HG02798 (cell line): ENCODE measurements around the gene APOC4.
"Not testable (repeated sequence)": the region's sequence is repeated elsewhere in the genome, so short reads cannot be mapped to it uniquely, and the experiment has no call there.

Experiments used
- ATAC-seq: cut with Tn5 transposase; IDR thresholded peaks from one replicate; pipeline ENCODE4 v1.9.1; 2021; ENCODE audit warnings: mild to moderate bottlenecking; ENCODE audit not compliant: unreplicated experiment, poor library complexity

Gene APOC4

DNA sequence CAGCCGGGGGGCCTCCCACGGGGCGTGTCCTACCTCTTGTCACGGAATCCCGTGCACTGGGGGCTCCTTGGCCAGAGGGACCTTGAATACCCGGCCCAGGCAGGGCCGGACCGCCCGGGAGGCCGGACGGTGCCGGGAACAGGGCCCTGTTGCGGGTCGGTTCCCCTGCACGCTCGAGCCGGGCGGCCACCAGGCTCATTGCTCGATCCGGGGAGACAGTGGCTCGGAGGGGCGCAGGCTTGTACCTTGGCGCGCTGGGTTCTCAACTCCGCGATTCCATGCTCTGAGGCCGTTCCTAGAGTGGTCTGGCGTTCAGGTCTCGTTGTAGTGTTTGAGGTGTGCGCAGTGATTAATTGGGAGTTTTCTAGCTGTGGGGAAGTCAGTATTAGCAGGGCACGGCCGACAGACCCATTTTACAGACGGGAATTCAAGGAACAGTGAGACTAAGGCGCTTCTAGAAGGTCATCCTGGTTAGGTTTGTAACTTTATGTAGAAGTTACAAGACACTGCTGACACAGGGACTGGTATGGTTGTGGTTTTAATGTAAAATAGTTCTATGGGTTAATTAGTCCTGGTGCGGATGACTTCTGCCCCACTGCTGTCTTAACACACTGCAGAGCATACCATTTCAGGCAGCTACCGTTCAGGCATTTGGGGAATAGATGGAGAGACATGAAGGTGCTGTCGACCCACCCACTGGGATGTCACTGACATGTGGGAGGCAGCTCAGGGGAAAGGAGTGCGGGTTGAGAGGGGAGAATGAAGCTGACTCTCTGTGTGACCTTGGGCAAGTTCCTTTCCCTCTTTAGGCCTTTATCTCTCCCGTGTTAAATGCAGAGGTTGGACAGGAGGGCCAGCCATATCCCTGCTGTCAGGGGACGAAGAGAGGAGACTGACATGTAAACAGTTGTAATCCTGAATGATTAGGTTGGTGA lies 13.7 kb downstream of the APOC4 start:
- no peak for ATAC-seq

DNA sequence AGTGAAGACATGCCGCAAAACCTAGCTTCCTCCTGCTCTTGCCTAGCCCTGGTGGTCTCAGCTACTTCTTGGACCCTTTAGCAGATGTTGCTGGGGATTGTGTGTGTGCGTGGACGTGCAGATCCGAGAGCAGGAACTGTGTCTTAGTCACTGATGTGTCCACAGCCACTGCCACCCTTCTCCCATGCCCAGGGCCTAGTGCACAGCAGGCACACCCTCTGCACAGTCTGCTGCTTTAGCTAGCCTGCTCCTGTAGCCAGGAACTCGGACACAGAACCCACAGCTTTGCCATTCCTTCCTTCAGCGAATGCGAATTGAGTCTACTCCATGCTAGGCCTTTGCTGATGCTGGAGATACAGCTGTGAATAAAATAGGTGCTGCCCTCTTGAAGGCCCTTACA lies 15.5 kb downstream of the APOC4 start:
- no peak for ATAC-seq

DNA sequence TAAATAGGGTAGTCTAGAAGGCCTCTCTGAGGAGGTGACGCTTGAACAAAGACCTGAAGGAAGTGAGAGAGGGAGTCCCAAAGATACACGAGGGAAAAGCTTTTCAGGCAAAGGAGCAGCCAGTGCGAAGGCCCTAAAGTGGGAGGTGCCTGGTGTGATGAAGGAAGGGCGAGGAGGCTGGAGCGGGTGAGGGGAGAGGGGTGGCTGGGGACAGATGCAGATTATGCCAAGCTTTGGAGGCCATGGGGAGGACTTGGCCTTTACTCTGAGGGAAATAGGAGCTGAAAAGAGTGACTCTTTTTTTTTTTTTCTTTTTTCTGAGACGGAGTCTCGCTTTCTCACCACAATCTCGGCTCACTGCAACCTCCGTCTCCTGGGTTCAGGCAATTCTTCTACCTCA lies 16.1 kb downstream of the APOC4 start:
- no peak for ATAC-seq

GRCh38 chr19:44959691-44960090 lies 17.7 kb downstream of the APOC4 start:
- ATAC-seq: no peak

DNA sequence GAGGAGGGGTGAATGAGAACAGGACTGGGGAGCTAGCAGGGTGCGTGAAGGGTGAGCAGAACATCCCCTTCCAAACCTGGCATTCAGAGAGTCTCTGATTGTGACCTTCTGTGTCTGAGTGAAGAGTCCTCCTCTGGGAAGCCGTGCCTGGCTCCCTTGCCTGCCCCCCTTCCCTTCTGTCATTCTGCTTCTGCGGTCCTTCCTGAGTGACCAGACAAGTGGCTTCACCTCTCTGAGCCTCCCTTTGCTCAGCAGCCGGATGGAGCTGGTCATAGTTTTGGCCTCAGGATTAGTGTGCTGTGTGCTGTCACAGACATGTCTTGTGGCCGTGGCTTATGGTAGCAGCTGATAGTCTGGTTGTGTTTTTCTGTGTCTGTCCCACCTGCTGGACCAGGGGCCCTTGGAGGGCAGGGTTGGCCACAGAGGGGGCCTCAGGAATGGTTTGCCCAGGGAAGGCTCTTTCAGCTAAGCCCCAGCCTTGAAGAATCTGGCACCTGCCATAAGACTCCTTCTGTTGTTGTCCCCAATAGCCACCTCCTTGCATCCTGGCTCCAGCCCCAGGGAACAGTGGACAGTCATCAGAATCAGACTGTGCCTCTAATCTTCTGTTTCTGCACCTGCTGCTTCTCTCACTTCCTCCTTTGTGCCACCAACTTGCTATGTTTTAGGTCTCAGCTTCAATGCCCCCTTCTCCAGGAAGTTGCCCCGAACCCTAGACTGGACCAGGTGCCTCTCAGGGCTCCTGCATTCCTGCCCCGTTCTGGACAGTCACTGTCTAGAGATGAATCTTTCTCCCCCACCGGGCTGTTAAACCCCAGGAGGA lies 19.1 kb downstream of the APOC4 start:
- no peak for ATAC-seq

DNA sequence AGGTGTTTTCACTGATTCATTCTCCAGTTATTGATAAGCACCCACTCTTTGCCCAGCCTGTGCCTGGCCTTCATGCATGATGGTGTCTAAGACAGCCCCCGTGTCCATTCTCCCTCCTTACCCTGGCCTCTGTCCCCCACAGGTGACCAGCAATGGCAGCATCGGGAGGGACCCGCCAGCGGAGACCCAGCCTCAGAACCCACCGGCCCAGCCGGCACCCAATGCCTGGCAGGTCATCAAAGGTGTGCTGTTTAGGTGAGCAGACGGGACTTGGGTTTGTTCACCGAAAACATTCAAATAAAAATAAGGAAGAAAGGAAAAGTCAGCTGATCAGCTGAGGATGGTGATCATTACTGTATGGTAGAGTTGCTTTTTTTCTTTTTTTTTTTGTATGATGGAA lies 19.8 kb downstream of the APOC4 start:
- ATAC-seq: no peak

DNA sequence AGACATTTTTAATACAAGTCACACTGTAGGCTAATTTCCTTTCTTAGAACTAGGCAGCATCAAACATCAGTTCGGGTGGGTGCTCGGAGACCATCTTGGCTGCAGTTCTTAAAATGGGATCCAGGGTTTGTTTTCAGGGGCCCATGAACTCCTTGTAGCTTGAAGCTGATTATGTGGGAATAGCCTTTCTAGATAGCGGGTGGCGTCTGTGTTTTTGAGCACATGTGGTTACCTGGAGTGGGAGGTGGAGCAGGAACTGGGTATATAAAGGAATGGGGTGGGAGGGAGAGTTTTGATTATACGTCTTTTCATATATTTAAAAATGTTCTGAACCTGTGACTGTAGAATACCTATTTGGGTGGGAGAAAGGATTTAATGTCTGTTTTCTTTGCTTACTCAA lies 26.1 kb downstream of the APOC4 start:
- ATAC-seq: no peak

- no peak for ATAC-seq
Observed at GRCh38 chr19:44968670-44969069, 26.6 kb downstream of the APOC4 start.

- no peak for ATAC-seq
Observed at GRCh38 chr19:44969437-44969836, 27.4 kb downstream of the APOC4 start.

DNA sequence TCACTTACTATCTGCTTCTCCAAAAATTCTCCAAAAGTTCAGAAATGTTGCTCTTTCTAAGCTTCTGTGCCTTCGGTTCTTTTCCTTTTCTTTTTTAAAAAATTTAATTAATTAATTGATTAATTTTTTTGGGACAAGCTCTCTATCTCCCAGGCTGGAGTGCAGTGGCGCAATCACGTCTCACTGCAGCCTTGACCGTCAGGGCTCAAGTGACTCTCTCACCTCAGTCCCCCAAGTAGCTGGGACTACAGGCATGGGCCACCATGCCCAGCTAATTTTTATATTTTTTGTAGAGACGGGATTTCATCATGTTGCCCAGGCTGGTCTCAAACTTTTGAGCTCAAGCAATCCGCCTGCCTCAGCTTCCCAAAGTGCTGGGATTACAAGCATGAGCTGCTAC lies 29.4 kb downstream of the APOC4 start:
- ATAC-seq: not testable (repeated sequence)

DNA sequence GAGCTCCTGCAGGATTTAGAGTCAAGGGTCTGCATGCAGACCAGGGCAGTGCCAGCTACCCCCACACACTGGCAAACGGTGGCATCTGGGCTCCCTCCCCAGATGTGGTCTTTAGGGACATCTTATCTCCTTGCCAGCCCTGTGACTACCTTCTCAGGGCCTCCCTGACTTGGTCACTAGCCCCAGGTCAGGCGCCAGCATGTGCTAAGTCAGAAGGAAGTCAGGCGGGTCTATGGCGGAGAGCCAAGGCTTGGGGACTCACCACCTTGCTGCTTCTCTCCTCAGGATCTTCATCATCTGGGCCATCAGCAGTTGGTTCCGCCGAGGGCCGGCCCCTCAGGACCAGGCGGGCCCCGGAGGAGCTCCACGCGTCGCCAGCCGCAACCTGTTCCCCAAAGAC lies 30.8 kb downstream of the APOC4 start:
- ATAC-seq: no peak

DNA sequence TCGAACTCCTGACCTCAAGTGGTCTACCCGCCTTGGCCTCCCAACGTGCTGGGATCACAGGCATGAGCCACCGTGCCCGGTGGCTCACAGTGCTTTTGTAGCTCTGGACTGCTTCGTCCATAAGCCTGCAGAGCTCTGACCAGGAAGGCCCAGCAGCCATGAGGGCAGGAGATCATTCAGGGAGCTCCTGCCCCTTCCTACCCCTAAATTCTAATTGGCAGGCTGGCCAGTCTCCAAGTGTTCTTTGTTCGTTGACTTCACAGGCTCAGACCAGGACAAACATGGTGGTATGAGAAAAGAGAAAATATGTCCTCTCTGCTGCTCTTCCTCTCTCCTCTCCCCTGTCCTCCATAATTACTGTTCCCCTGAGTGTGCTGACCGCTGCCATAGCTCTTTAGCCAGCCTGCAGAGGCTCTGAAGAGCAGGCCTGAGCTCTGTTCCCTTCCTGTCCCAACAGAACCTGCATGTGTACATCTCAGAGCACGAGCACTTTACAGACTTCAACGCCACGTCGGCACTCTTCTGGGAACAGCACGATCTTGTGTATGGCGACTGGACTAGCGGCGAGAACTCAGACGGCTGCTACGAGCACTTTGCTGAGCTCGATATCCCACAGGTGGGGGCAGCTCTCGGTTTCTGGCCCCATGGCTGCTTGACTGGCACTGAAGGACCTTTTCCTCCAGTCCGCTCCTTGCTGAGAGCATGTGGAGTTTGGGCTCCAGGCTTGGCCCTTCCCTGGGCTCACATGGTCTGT lies 32.1 kb downstream of the APOC4 start:
- ATAC-seq: no peak

GRCh38 chr19:44974857-44975256 lies 32.8 kb downstream of the APOC4 start:
- ATAC-seq: no peak

- ATAC-seq: no peak
Observed at GRCh38 chr19:44975444-44975843, 33.4 kb downstream of the APOC4 start.

GRCh38 chr19:44984005-44984404 lies 42.0 kb downstream of the APOC4 start:
- no peak for ATAC-seq

DNA sequence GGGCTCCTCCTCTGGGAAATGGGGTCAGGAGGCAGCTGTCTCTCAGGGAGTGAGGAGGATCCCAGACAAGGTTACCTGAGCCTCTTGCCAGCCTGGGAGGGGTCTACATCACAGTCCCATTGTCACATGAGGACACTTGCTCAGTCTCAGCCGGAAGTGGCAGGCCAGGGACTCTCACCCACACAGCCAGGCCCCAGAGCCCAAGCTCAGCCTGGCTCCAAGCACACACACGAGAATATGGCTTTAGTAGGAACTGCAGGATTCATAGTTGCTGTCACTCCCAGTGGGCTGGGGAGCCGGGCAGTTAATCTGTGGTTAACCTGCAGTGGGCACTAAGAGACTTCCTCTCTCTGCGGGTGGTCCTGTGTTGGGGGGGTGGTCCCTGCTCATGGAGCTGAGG lies 43.4 kb downstream of the APOC4 start:
- ATAC-seq: no peak

GRCh38 chr19:44986389-44986788 lies 44.4 kb downstream of the APOC4 start:
- ATAC-seq: no peak

- ATAC-seq: no peak
Observed at GRCh38 chr19:44987148-44987675, 45.2 kb downstream of the APOC4 start.

DNA sequence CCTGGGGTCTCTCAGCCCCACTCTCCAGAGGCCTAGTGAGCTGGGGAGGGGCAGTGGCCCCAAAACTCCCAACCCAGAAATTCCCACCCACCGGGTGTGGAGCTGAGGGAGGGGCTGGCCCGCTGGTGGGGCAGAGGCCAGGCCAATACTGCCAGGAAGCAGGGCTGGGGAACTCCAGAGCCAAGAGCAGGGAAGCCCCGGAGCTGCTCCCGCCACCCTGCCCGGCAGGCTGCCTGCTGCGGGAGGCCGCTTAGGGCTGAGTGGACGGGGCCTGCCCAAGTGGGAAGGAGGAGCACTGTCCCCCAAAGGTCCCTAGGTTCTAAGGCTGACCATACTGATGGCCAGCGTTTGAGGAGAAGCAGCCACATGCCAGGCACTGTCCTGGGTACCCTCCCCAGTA lies 46.2 kb downstream of the APOC4 start:
- ATAC-seq: no peak

- no peak for ATAC-seq
Observed at GRCh38 chr19:44988896-44989556, 47.0 kb downstream of the APOC4 start.
